ENCODE measurements around the gene RPL41.

RPL41 gene

DNA sequence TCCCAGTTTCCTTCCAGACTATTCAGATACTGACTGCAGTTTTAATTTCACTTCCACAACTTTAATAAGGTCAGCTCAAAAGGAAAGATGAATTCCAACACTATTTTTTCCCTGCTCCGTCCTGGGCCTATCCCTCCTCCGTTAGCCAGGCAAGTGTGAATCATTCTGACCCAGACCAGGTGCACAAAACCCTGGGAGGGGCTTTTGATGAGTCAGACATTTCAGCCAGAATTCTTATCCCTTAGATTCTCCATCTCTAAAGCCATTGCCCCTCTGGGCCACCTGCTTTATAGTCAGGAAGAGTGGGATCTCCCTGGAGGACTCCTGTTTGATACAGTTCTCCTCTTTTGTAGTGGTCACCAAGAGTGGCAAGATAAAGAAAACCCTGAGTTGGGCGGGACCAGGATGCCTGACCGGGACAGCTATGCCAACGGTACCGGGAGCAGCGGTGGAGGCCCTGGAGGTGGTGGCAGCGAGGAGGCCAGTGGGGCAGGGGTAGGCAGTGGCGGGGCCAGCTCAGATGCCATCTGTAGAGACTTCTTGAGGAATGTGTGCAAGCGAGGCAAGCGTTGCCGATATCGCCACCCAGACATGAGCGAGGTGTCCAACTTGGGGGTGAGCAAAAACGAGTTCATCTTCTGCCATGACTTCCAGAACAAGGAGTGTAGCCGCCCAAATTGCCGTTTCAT lies 3.9 kb downstream of the RPL41 start:
- TF ChIP-seq YY1 (IDR thresholded peaks at IDR 0.05; ENCODE audit: insufficient read depth, insufficient read length), result no peak
- TF ChIP-seq ZNF274 (IDR thresholded peaks at IDR 0.05; ENCODE audit: low read depth, low read length), result no peak
- no peak for TF ChIP-seq SUZ12 (IDR thresholded peaks at IDR 0.05; ENCODE audit: extremely low read depth, insufficient read depth, insufficient read length)
- no peaks in the 10 kb centered on the region for H3K4me1 ChIP-seq (ENCODE audit: insufficient read depth, insufficient read length)
- H3K36me3 ChIP-seq (ENCODE audit: insufficient read depth, insufficient read length, low read length), result peaks cover 36% of the 10 kb centered on the region
- H3K4me3 ChIP-seq (ENCODE audit: insufficient read length, low read depth), result no peak overlapping the region
- H3K9me3 ChIP-seq (ENCODE audit: insufficient read depth, low read length), result no peaks in the 10 kb centered on the region
- H3K27me3 ChIP-seq (ENCODE audit: insufficient read depth, insufficient read length), result no peaks in the 10 kb centered on the region
- H3K9ac ChIP-seq (ENCODE audit: insufficient read length, low read depth), result no peak overlapping the region
- no peak for DNase-seq (ENCODE audit: low read depth, low spot score)

DNA sequence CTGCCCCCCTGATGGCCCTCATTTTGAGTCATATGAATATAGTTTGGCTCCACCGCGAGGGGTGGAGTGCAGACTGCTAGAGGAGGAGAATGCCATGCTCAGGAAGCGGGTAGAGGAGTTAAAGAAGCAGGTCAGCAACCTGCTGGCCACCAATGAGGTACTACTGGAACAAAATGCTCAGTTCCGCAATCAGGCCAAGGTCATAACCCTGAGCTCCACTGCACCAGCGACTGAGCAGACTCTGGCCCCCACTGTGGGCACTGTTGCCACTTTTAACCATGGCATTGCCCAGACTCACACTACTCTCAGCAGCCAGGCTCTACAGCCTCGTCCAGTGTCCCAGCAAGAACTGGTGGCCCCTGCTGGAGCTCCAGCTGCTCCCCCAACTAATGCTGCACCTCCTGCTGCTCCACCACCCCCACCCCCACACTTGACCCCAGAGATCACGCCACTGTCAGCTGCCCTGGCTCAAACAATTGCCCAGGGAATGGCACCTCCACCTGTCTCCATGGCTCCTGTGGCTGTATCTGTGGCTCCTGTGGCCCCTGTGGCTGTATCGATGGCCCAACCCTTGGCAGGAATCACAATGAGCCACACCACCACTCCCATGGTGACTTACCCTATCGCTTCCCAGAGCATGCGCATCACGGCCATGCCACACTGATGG lies 4.9 kb downstream of the RPL41 start:
- H3K36me3 ChIP-seq (ENCODE audit: insufficient read depth, insufficient read length, low read length), result peaks cover 36% of the 10 kb centered on the region
- no peaks in the 10 kb centered on the region for H3K4me1 ChIP-seq (ENCODE audit: insufficient read depth, insufficient read length)
- H3K27me3 ChIP-seq (ENCODE audit: insufficient read depth, insufficient read length), result no peaks in the 10 kb centered on the region
- H3K9ac ChIP-seq (ENCODE audit: insufficient read length, low read depth), result no peak overlapping the region
- H3K9me3 ChIP-seq (ENCODE audit: insufficient read depth, low read length), result no peaks in the 10 kb centered on the region
- TF ChIP-seq SUZ12 (IDR thresholded peaks at IDR 0.05; ENCODE audit: extremely low read depth, insufficient read depth, insufficient read length) (no peak), YY1 (IDR thresholded peaks at IDR 0.05; ENCODE audit: insufficient read depth, insufficient read length) (no peak), ZNF274 (IDR thresholded peaks at IDR 0.05; ENCODE audit: low read depth, low read length) (no peak)
- H3K4me3 ChIP-seq (ENCODE audit: insufficient read length, low read depth), result no peak overlapping the region
- DNase-seq (ENCODE audit: low read depth, low spot score), result no peak

DNA sequence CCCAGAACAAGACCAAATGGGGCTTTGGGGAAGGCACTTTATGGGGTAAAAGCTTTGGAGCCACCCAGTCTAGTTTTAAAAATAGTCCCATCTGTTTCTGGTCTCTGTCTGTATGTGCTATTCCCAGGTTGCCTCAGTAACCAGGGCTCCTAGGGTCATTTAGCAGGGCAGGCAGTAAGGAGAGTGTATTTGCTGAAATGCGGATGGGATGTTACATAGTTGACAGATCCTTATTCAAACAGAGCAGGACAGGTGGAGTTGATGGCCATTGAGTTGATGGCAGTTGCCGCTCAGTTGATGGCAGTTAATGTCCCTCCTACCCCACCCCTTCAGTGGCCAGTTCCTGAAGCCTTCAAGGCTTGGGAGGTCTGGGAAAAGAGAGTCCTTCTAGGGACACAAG lies 6.2 kb downstream of the RPL41 start:
- H3K4me1 ChIP-seq (ENCODE audit: insufficient read depth, insufficient read length), result peaks cover 2% of the 10 kb centered on the region
- peaks cover 26% of the 10 kb centered on the region for H3K36me3 ChIP-seq (ENCODE audit: insufficient read depth, insufficient read length, low read length)
- H3K27me3 ChIP-seq (ENCODE audit: insufficient read depth, insufficient read length), result no peaks in the 10 kb centered on the region
- TF ChIP-seq SUZ12 (IDR thresholded peaks at IDR 0.05; ENCODE audit: extremely low read depth, insufficient read depth, insufficient read length) (no peak), YY1 (IDR thresholded peaks at IDR 0.05; ENCODE audit: insufficient read depth, insufficient read length) (no peak), ZNF274 (IDR thresholded peaks at IDR 0.05; ENCODE audit: low read depth, low read length) (no peak)
- no peak overlapping the region for H3K9ac ChIP-seq (ENCODE audit: insufficient read length, low read depth)
- H3K4me3 ChIP-seq (ENCODE audit: insufficient read length, low read depth), result no peak overlapping the region
- no peak for DNase-seq (ENCODE audit: low read depth, low spot score)
- H3K9me3 ChIP-seq (ENCODE audit: insufficient read depth, low read length), result no peaks in the 10 kb centered on the region

DNA sequence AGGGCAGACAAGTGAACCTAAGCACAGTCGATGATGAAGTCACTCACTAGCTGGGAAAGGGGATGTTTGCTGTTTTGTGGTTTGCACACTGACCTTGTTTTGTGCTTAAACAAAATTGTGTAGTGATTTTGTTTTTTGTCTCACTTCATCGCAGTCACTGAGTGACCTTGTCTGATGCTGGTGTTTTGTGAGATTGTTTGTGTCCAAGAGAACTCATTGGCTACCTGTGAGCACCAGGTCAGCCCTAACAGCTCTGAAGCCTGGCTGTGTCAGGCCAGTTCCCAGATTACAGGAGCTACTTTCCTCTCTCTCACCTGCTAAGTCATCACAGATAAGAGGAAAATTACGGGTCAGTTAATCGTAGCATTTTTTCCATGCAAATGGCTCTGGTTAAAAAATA lies 7.7 kb downstream of the RPL41 start:
- Histone ChIP-seq H3K4me1 (ENCODE audit: insufficient read depth, insufficient read length) (peaks cover 2% of the 10 kb centered on the region), H3K4me3 (ENCODE audit: insufficient read length, low read depth) (no peak overlapping the region), H3K36me3 (ENCODE audit: insufficient read depth, insufficient read length, low read length) (peaks cover 23% of the 10 kb centered on the region), H3K9me3 (ENCODE audit: insufficient read depth, low read length) (no peaks in the 10 kb centered on the region), H3K9ac (ENCODE audit: insufficient read length, low read depth) (no peak overlapping the region), H3K27me3 (ENCODE audit: insufficient read depth, insufficient read length) (no peaks in the 10 kb centered on the region)
- no peak for DNase-seq (ENCODE audit: low read depth, low spot score)
- TF ChIP-seq SUZ12 (IDR thresholded peaks at IDR 0.05; ENCODE audit: extremely low read depth, insufficient read depth, insufficient read length), result no peak
- no peak for TF ChIP-seq ZNF274 (IDR thresholded peaks at IDR 0.05; ENCODE audit: low read depth, low read length)

DNA sequence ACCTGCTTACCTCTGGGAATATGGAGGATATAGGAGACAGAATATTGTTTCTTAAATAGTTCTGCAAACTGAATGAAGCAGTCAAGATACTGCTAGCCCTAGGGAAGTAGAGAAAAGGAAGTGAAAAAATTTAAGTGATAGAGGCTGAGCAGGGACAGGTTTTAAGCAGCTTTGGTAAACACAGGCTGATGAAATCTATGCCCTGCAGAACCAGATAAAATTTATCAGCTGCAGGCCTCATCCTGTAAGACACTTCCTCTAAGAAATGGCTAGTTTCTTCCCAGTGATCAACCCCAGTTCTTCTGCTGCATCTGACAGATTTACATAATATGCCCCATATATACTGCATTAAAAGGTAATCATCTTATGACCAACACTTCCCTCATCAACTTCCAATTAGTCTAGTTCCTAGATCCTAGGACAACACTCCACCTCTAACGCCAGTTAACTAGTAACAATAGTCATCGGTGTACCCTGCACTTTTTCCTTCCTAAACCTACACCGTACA lies 10.4 kb downstream of the RPL41 start:
- TF ChIP-seq YY1 (IDR thresholded peaks at IDR 0.05; ENCODE audit: insufficient read depth, insufficient read length), result no peak
- no peak for DNase-seq (ENCODE audit: low read depth, low spot score)
- Histone ChIP-seq H3K4me1 (ENCODE audit: insufficient read depth, insufficient read length) (peaks cover 6% of the 10 kb centered on the region), H3K9ac (ENCODE audit: insufficient read length, low read depth) (peak overlapping the region; percentile 29), H3K9me3 (ENCODE audit: insufficient read depth, low read length) (peaks cover 15% of the 10 kb centered on the region), H3K27me3 (ENCODE audit: insufficient read depth, insufficient read length) (no peaks in the 10 kb centered on the region), H3K36me3 (ENCODE audit: insufficient read depth, insufficient read length, low read length) (peaks cover 23% of the 10 kb centered on the region), H3K4me3 (ENCODE audit: insufficient read length, low read depth) (no peak overlapping the region)

DNA sequence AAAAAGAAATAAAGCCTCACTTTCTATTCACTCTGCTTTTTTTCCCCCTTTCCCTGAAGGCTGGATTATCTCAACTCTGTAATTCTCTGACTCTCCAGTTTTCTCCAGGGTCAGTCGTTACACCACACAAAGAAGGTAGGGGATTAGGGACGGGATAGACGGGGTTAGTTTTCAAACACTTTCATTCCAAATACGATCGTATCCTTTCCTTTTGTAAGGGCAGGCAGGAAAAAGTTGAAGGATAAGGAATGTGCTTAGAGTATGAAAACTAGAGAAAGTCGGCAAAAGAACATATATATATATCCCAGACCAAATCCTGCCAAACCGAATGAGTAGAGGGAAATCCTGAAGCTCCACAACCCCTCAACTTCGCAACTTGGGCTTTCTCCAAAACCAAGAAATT lies 11.1 kb downstream of the RPL41 start:
- Histone ChIP-seq H3K9me3 (ENCODE audit: insufficient read depth, low read length) (peaks cover 15% of the 10 kb centered on the region), H3K9ac (ENCODE audit: insufficient read length, low read depth) (peak overlapping the region; percentile 61), H3K27me3 (ENCODE audit: insufficient read depth, insufficient read length) (no peaks in the 10 kb centered on the region), H3K4me3 (ENCODE audit: insufficient read length, low read depth) (no peak overlapping the region), H3K4me1 (ENCODE audit: insufficient read depth, insufficient read length) (peaks cover 6% of the 10 kb centered on the region), H3K36me3 (ENCODE audit: insufficient read depth, insufficient read length, low read length) (peaks cover 25% of the 10 kb centered on the region)
- DNase-seq (ENCODE audit: low read depth, low spot score), result no peak
- TF ChIP-seq ZNF274 (IDR thresholded peaks at IDR 0.05; ENCODE audit: low read depth, low read length) (no peak), SUZ12 (IDR thresholded peaks at IDR 0.05; ENCODE audit: extremely low read depth, insufficient read depth, insufficient read length) (no peak), YY1 (IDR thresholded peaks at IDR 0.05; ENCODE audit: insufficient read depth, insufficient read length) (no peak)

DNA sequence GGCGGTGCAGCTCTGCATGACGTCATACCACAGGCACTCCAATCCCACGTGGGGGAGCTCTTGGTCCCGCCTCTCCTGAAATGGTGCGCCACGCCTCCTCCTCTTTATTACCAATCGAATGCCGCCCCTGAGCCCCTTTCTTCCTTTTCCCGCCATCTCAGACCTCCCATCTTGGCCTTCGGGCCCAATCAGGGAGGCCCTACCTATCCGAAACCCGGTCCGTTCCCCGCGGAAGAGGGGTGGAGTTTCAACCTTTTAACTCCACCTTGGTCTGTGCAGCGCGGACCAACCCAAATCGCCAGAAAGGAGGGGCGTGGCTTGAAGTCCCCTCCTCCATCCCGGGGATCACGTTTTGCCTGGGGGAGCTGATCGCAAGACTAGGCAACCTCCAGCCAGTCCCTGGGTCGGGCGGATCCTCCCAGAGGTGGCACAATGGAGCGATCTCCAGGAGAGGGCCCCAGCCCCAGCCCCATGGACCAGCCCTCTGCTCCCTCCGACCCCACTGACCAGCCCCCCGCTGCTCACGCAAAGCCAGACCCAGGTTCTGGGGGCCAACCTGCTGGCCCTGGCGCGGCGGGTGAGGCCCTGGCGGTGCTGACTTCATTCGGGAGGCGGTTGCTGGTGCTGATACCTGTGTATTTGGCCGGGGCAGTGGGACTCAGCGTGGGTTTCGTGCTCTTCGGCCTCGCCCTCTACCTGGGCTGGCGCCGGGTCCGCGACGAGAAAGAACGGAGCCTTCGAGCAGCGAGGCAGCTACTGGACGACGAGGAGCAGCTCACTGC lies 11.6 kb downstream of the RPL41 start, which contains the start of gene ESYT1:
TSS of gene ESYT1 (plus strand) at position 380 of the 782 bp plus-strand sequence. CDS start at position 433, 53 bp downstream.
- TF ChIP-seq SUZ12 (IDR thresholded peaks at IDR 0.05; ENCODE audit: extremely low read depth, insufficient read depth, insufficient read length) (no peak), YY1 (IDR thresholded peaks at IDR 0.05; ENCODE audit: insufficient read depth, insufficient read length) (no peak), ZNF274 (IDR thresholded peaks at IDR 0.05; ENCODE audit: low read depth, low read length) (no peak)
- peaks cover 29% of the 10 kb centered on the region for H3K36me3 ChIP-seq (ENCODE audit: insufficient read depth, insufficient read length, low read length)
- peaks cover 6% of the 10 kb centered on the region for H3K4me1 ChIP-seq (ENCODE audit: insufficient read depth, insufficient read length)
- H3K27me3 ChIP-seq (ENCODE audit: insufficient read depth, insufficient read length), result no peaks in the 10 kb centered on the region
- peak; percentile 100 for DNase-seq (ENCODE audit: low read depth, low spot score)
- peak within 1 kb of the TSS; percentile 95 for H3K4me3 ChIP-seq (ENCODE audit: insufficient read length, low read depth)
- peaks cover 15% of the 10 kb centered on the region for H3K9me3 ChIP-seq (ENCODE audit: insufficient read depth, low read length)
- H3K9ac ChIP-seq (ENCODE audit: insufficient read length, low read depth), result peak within 1 kb of the TSS; percentile 98
